ENCODE results near the gene SLC35B2. TPM values are rescaled to one million over a fixed set of nuclear protein-coding genes. Genes with fewer than 3 reads are reported as not detected.
"Not testable (repeated sequence)": the region's sequence is repeated elsewhere in the genome, so short reads cannot be mapped to it uniquely, and the experiment has no call there.

The SLC35B2 gene
- total RNA-seq, 1 donor from 2014 or later = 23.8 TPM

- DNase-seq = peak; percentile 38
- no peak for TF ChIP-seq CTCF (IDR thresholded peaks at IDR 0.05)
- H3K9me3 ChIP-seq = no peaks in the 10 kb centered on the region
- intact Hi-C loops (cut with DNase I) = loop anchor here (10.0 kb wide), 1 partner anchor 58 kb away; no protein-coding TSS in a partner anchor
- no peaks in the 10 kb centered on the region for H3K27me3 ChIP-seq (ENCODE audit: low read depth)
- peaks cover 39% of the 10 kb centered on the region for H3K36me3 ChIP-seq
- H3K4me1 ChIP-seq = peaks cover 38% of the 10 kb centered on the region
- ATAC-seq = no peak
- H3K4me3 ChIP-seq = no peak overlapping the region
- H3K27ac ChIP-seq = peak overlapping the region; percentile 53
These were observed 24.4 kb downstream of the SLC35B2 start for GRCh38 chr6:44232676-44233566.

GRCh38 chr6:44231426-44231825, 25.9 kb downstream of the SLC35B2 start:
- not testable (repeated sequence) for H3K27me3 ChIP-seq (ENCODE audit: low read depth); H3K4me3 ChIP-seq; H3K27ac ChIP-seq; H3K9me3 ChIP-seq; DNase-seq; ATAC-seq
- intact Hi-C loops (cut with DNase I) = loop anchor here (10.0 kb wide), 1 partner anchor 57 kb away; no protein-coding TSS in a partner anchor
- H3K36me3 ChIP-seq = peaks cover 39% of the 10 kb centered on the region
- peaks cover 31% of the 10 kb centered on the region for H3K4me1 ChIP-seq

- TF ChIP-seq CTCF (IDR thresholded peaks at IDR 0.05) = no peak
- H3K27ac ChIP-seq = no peak overlapping the region
- no peaks in the 10 kb centered on the region for H3K9me3 ChIP-seq
- H3K4me3 ChIP-seq = no peak overlapping the region
- ATAC-seq (no peak), DNase-seq (peak; percentile 9)
- peaks cover 39% of the 10 kb centered on the region for H3K36me3 ChIP-seq
- H3K27me3 ChIP-seq (ENCODE audit: low read depth) = no peaks in the 10 kb centered on the region
- H3K4me1 ChIP-seq = peaks cover 33% of the 10 kb centered on the region
- intact Hi-C loops (cut with DNase I) = loop anchor here (10.0 kb wide), 1 partner anchor 55 kb away; no protein-coding TSS in a partner anchor
These were observed 27.2 kb downstream of the SLC35B2 start for GRCh38 chr6:44230034-44230675.

GRCh38 chr6:44229376-44230033, 27.8 kb downstream of the SLC35B2 start:
- Histone ChIP-seq H3K27me3 (ENCODE audit: low read depth) (no peaks in the 10 kb centered on the region), H3K9me3 (no peaks in the 10 kb centered on the region), H3K27ac (no peak overlapping the region), H3K4me3 (no peak overlapping the region), H3K4me1 (peaks cover 30% of the 10 kb centered on the region), H3K36me3 (peaks cover 39% of the 10 kb centered on the region)
- no peak for TF ChIP-seq CTCF (IDR thresholded peaks at IDR 0.05)
- DNase-seq (no peak), ATAC-seq (no peak)
- intact Hi-C loops (cut with DNase I) = loop anchor here (10.0 kb wide), 1 partner anchor 55 kb away; no protein-coding TSS in a partner anchor

- no peaks in the 10 kb centered on the region for H3K9me3 ChIP-seq
- H3K27me3 ChIP-seq (ENCODE audit: low read depth) = no peaks in the 10 kb centered on the region
- no peak for TF ChIP-seq CTCF (IDR thresholded peaks at IDR 0.05)
- H3K36me3 ChIP-seq = peaks cover 39% of the 10 kb centered on the region
- H3K4me3 ChIP-seq = no peak overlapping the region
- DNase-seq (no peak), ATAC-seq (no peak)
- no peak overlapping the region for H3K27ac ChIP-seq
- intact Hi-C loops (cut with DNase I) = no loop called here
- peaks cover 30% of the 10 kb centered on the region for H3K4me1 ChIP-seq
These were observed 28.5 kb downstream of the SLC35B2 start for GRCh38 chr6:44228836-44229235.
